Effector CD4-positive, alpha-beta T cell (primary cell): ENCODE data around the gene ARHGAP4.

Experiments used
- DNase-seq: peaks from one replicate; pipeline ENCODE4 v3.0.0-alpha.2; 2020

ARHGAP4 gene

DNA sequence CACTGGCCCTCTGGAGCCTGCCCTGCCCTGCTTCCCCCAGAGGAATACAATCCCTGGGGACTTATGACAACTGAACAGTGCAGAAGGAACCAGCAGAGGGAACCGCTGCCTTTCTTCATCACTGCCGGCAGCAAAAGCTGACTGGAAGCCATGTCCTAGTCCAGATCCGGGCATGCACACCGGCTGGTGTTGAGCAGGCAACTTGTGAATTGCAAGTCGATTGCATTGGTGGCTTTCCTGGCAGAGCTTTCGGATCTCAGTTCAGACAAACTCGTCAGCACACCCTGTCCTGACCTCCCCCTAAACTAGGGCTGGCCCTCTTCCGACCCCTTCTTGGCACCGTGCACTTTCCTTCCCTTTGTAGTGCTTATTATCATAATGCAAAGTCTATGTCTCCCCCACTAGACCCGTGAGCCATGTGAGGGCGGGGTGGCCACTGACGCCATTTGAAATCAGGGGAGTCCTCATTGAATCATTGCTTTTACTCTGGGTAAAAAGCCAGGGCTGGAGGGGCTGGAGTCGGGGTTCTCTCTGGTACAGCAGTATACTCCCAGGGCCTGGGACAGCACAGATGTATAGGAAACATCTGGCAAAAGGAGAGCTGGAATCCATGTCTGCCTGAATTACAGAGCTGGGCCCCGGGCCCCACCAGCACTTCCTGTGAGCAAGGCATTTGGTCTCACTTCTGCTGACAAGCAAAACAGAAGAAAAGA, 1.8 kb downstream of the ARHGAP4 start:
- DNase-seq: peak; percentile 40

- no peak for DNase-seq
These were observed 2.9 kb downstream of the ARHGAP4 start for GRCh38 chrX:153922932-153923857.

- no peak for DNase-seq
These were observed 4.3 kb downstream of the ARHGAP4 start for GRCh38 chrX:153921511-153922446.

DNA sequence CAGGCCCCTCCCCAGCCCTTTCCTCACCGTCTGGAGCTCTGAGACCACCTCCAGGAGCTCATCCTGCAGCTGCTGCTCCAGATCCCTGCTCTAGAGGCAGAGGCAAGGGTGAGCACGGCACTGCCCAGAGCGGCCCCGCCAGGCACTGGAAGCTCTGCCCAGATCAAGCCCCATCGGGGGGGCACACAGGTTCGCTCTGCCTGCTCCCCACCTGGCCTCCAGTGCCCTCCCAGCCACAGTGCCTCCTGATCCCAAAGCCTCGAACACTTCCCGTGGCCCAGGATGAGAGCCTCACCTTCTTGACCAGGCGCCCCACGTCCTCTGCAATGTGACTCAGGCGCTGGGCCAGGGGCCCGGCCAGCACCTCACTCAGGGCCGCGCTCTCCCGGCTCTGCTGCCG, 5.0 kb downstream of the ARHGAP4 start:
- no peak for DNase-seq

GRCh38 chrX:153920546-153920945, 5.5 kb downstream of the ARHGAP4 start:
- no peak for DNase-seq

- DNase-seq: no peak
These were observed 6.8 kb downstream of the ARHGAP4 start for GRCh38 chrX:153919281-153919680.

GRCh38 chrX:153917869-153918268, 8.2 kb downstream of the ARHGAP4 start:
- no peak for DNase-seq

- no peak for DNase-seq
These were observed 12.4 kb downstream of the ARHGAP4 start for GRCh38 chrX:153913701-153914100.

- DNase-seq: no peak
These were observed 12.9 kb downstream of the ARHGAP4 start for GRCh38 chrX:153913211-153913610.

GRCh38 chrX:153911798-153912197, 14.3 kb downstream of the ARHGAP4 start:
- DNase-seq: no peak

DNA sequence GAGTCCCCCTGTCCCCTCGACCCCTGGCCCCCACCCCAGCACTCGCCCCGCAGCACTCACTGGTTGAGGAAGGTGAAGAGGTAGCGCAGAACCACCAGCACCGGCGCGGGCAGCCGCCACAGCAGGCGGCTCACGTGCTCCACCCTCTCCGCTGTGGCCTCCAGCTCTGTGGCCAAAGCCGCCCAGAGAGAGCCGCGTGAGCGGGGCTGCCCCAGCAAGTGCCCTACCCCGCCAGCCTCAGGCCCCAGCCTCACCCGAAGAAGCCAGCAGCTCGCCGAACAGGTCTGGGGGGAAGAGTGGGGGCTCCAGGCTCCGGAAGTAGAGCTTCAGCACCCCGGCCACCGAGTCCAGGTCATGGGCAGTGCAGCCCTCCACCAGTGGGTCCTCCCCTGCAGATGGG, 15.6 kb downstream of the ARHGAP4 start:
- DNase-seq: no peak

DNA sequence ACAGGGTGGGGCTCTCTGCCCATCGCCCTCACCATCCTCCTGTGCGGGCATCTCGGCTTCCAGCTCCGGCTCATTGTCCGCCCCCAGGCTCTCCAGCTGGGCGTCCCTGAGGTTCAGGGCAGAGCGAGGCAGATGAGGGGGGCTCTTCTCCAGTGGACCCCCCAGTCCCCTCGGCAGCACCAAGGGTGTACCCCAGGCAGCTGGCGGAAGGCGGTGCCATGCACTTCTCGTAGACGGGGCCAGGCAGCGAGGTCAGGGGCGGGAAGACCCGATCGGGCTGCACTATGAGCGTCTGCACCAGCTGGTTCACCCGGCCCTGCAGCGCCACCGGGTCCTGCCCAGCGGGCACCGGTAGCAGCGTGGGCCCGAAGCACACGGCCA, 16.1 kb downstream of the ARHGAP4 start:
- DNase-seq: no peak

DNA sequence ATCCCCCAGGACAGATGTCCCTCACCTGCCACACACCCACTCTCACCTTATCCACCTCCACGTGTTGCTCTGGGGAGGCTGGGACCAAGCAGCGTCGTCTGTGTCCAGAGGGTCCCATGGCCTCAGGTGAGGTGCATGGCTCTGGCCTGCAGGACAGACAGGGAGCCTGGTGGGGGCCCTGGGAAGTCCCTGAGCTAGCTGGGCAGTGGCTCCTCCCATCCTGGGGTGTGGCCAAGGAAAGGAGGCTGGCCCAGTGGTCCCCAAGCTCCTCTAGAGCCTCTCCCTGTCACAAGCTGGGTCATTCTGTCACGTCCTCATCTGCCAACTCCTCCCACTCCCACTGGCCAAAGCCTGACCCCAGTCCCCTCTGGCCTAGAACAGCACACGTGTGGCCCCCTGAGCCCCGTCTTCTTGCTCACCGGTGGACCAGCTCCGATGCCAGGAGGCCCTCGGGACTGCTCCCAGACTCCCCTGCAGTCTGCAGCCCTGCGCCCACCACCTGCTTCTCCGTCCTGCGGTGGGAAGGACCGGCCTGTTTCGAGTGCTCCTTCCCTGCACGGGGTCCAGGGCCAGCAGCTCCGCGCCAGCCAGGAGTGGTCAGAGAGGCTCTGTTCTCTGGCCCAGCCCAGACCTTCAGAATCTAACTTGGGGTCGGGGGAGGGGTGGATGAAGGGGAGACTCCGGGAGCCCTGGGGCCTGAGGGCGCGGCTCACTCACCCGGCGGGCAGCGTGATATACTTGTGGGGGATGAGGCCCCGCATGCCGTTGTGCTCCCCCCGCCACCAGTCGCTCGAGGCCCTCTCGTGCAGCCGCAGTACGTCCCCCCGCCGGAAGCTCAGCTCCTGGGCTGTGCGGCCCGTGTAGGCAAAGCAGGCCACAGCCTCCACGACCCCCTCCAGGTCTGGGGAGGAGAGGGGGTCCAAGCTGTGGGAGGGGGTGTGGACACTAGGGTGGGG, 16.8 kb downstream of the ARHGAP4 start:
- no peak for DNase-seq

DNA sequence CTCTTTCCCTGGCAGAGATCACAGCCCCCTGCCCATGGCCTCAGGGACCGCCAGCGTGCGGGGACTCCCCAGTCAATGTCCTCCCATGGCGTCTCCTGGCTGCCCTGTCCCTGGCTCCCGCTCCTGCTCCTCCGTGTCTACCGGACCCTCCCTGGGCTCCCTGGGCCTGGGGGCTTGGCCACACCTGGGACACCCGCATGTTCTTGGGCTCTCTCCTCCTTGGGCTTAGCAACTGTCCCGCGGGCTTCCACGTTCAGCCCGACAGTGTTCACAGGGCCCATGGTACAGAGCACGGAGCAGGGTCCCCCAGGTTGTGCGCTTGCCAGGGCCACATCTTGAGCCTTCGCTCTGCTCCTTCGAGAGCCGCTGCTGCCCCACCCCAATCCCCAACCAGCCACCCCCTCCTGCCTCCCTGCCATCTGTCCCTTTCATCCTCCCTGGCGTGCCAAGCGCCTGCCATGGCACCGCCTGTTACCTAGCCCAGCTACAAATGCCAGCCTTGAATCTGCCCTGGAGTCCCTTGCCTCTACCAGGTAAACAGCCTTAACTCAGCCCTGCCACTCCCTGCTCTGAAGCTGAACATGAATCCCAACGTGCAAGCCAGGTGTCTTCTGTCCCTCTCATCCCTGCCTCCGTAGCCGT, 17.7 kb downstream of the ARHGAP4 start:
- no peak for DNase-seq

GRCh38 chrX:153907456-153907855, 18.6 kb downstream of the ARHGAP4 start:
- no peak for DNase-seq

DNA sequence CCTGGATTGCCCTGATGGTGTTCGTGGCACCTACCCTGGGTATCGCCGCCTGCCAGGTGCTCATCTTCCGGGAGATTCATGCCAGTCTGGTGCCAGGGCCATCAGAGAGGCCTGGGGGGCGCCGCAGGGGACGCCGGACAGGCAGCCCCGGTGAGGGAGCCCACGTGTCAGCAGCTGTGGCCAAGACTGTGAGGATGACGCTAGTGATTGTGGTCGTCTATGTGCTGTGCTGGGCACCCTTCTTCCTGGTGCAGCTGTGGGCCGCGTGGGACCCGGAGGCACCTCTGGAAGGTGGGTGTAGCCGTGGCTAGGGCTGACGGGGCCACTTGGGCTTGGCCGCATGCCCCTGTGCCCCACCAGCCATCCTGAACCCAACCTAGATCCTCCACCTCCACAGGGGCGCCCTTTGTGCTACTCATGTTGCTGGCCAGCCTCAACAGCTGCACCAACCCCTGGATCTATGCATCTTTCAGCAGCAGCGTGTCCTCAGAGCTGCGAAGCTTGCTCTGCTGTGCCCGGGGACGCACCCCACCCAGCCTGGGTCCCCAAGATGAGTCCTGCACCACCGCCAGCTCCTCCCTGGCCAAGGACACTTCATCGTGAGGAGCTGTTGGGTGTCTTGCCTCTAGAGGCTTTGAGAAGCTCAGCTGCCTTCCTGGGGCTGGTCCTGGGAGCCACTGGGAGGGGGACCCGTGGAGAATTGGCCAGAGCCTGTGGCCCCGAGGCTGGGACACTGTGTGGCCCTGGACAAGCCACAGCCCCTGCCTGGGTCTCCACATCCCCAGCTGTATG, 19.7 kb downstream of the ARHGAP4 start:
- DNase-seq: no peak

GRCh38 chrX:153905481-153906095, 20.5 kb downstream of the ARHGAP4 start:
- DNase-seq: no peak

GRCh38 chrX:153903991-153904957, 21.8 kb downstream of the ARHGAP4 start, which contains the start of gene AVPR2:
AVPR2 (plus strand) TSS chrX:153904673; CDS start chrX:153905146, 473 bp downstream.
- DNase-seq: no peak
